ENCODE results near the gene TMEM40.

GRCh38 chr3:12769761-12770160 lies 10.7 kb upstream of the TMEM40 start:
- TF ChIP-seq CTCF (IDR thresholded peaks at IDR 0.05) (no peak), POLR2A (IDR thresholded peaks at IDR 0.05) (no peak)
